GM12874 (cell line): Measurements from ENCODE around the gene F2.

ENCODE experiments used
- TF ChIP-seq, protein P1 (sequence below): IDR thresholded peaks from 2 replicates; pipeline ENCODE4 v1.5.1; 2011; ENCODE audit warnings: low read depth, mild to moderate bottlenecking, control low read depth, low read length, moderate library complexity; ENCODE audit not compliant: insufficient read depth

The F2 gene

DNA sequence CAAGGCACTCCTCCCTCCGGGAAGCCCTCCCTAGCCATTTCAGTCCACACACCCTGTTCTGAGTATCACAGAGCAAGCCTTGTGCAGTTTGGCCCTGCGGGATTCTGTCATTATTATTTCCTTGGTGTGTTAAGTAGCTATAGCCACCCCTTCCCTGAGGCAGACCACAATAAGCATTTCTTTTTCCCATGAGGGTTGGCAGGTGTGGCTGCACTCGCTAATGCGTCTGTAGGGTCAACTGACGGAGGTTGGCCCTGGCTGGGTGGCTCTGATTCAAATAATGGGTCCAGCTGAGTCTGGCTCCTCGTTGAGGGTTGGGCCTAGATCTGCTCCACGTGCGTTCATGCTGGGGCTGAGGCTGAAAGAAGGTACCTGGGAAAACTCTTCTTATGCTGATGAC is 5.1 kb downstream of the F2 start:
- TF ChIP-seq, protein P1, sequence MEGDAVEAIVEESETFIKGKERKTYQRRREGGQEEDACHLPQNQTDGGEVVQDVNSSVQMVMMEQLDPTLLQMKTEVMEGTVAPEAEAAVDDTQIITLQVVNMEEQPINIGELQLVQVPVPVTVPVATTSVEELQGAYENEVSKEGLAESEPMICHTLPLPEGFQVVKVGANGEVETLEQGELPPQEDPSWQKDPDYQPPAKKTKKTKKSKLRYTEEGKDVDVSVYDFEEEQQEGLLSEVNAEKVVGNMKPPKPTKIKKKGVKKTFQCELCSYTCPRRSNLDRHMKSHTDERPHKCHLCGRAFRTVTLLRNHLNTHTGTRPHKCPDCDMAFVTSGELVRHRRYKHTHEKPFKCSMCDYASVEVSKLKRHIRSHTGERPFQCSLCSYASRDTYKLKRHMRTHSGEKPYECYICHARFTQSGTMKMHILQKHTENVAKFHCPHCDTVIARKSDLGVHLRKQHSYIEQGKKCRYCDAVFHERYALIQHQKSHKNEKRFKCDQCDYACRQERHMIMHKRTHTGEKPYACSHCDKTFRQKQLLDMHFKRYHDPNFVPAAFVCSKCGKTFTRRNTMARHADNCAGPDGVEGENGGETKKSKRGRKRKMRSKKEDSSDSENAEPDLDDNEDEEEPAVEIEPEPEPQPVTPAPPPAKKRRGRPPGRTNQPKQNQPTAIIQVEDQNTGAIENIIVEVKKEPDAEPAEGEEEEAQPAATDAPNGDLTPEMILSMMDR: no peak

DNA sequence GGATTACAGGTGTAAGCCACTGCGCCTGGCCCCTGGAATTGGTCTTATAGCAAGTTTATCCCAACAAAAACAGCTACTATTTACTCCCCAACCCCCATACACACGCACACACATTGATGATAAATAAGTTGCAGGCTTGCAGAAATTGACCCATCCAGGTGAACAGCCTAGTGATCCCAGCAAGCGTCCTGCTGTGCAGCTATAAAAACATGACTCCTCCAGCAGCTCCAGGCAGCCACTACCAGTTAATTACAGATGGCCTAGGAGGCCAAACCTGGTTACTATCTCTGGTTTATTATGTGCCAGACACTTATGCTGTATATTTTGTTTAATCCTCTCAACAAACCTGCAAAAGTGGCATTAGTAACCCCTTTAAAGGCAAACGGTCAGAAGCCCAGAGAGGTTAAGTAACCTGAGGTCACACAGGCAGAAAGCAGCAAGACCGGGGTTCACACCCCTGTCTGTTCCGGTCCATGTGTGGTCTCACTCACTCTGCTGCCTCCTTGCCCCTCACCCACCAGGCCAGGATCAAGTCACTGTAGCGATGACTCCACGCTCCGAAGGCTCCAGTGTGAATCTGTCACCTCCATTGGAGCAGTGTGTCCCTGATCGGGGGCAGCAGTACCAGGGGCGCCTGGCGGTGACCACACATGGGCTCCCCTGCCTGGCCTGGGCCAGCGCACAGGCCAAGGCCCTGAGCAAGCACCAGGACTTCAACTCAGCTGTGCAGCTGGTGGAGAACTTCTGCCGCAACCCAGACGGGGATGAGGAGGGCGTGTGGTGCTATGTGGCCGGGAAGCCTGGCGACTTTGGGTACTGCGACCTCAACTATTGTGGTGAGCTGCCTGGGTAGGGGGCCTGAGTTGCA is 6.6 kb downstream of the F2 start:
- TF ChIP-seq, protein P1: no peak

DNA sequence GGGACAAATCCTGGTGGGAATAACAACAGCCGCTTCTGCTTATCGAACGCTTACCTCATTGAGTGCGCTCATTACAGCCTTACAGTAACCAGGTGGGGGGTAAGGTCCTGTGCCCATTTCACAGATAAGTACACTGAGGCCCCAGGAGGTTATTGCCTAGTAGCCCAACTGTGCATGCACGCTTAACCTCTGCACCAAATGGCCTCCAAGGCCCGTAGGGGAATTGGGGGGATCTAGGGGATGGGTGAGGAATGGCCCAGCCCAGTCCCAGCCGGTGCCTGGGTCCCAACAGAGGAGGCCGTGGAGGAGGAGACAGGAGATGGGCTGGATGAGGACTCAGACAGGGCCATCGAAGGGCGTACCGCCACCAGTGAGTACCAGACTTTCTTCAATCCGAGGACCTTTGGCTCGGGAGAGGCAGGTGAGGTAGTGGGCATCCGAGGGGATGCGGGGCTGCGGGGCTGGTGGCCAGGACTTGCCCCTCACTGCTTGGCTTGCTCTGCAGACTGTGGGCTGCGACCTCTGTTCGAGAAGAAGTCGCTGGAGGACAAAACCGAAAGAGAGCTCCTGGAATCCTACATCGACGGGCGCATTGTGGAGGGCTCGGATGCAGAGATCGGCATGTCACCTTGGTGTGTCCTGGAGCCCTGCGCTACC is 7.3 kb downstream of the F2 start:
- TF ChIP-seq, protein P1: no peak

DNA sequence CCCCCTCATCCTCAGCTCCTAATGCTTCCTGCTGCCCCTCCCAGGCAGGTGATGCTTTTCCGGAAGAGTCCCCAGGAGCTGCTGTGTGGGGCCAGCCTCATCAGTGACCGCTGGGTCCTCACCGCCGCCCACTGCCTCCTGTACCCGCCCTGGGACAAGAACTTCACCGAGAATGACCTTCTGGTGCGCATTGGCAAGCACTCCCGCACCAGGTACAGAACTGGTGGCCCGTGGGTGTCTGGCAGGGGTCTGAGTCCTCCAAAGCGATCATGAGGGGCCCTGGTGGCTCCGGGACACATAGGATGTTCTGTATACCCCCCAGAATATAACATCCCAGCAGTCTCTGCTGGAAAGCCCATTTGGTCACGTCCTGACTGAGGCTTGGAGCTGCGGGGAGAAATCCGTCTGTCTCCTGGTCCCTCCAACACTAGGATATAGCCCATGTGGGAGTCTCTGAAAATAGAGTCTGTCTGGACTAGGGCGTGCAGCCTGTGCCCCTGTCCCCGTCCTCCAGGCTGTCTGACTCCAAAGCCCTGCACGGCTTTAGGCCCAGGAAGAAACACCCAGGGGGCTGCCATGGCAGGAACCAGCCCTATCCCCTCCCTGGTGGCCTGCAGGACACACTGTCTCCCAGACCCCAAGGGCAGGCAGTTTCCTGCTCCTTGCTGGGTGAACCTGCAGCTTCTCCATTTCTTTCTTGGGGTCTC is 9.1 kb downstream of the F2 start:
- TF ChIP-seq, protein P1: no peak

DNA sequence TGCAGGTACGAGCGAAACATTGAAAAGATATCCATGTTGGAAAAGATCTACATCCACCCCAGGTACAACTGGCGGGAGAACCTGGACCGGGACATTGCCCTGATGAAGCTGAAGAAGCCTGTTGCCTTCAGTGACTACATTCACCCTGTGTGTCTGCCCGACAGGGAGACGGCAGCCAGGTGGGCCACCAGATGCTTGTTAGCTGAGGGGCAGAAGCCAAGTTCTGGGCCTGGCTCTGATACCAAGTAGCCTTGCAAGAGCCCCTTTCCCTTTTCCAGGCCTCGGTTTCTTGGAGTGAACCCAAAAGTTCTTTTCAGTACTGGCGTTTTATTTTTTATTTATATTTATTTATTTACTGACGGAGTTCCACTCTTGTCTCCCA is 9.6 kb downstream of the F2 start:
- TF ChIP-seq, protein P1: no peak

DNA sequence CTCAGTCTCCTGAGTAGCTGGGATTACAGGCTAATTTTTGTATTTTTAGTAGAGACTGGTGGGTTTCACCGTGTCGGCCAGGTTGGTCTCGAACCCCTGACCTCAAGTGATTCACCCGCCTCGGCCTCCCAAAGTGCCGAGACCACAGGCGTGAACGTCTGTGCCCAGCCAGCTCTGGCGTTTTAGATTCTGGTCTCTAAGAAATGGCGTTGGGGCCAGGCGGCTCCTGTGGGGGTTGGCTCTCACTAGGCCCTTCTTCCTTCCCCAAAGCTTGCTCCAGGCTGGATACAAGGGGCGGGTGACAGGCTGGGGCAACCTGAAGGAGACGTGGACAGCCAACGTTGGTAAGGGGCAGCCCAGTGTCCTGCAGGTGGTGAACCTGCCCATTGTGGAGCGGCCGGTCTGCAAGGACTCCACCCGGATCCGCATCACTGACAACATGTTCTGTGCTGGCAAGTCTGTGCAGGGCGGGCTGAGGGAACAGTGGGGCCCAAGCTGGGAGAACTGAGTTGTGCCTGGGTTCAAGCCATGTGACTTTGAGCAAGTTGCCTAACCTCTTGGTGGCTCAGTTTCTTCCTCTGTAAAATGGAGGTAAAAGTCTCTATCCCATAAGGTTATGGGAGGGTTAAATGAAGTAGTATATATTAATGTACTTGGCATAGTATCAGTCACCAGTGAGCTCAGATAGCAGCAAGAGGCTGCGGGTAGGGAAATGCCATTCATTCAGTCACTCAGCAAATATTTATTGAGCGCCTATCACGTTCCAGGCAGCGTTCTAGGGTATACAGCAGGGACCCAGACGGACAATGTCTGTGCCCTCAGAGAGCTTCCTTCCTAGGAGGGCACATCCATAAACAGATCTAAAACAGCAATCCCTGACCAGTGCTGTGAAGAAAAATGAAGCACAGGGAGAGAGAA is 10.4 kb downstream of the F2 start:
- TF ChIP-seq, protein P1: no peak
